GM19328 (cell line): ENCODE results near the gene RBM18.

Source experiments
- ATAC-seq: cut with Tn5 transposase; IDR thresholded peaks from one replicate; pipeline ENCODE4 v1.9.1; 2021; ENCODE audit warnings: mild to moderate bottlenecking, moderate library complexity; ENCODE audit not compliant: unreplicated experiment

The RBM18 gene

DNA sequence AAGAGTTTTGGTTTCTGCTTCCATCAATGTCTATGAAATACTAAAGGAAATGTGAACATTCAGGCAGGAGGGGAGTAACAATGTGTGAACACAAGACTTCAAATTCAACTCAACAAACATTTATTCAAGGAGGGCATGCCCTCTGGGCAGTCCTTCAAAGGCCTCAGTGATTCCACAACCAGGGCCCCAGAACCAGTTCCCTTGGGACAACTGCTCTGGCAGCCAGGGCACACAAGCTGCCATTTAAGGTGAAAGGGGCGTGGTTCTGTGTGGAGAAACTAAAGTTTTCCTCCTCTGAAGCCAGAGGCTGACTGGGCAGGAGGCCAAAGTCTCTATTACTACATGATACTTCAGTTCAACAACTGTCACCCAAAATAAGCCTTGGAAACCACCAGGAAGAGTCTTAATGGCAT, 3.2 kb downstream of the RBM18 start:
- no peak for ATAC-seq

DNA sequence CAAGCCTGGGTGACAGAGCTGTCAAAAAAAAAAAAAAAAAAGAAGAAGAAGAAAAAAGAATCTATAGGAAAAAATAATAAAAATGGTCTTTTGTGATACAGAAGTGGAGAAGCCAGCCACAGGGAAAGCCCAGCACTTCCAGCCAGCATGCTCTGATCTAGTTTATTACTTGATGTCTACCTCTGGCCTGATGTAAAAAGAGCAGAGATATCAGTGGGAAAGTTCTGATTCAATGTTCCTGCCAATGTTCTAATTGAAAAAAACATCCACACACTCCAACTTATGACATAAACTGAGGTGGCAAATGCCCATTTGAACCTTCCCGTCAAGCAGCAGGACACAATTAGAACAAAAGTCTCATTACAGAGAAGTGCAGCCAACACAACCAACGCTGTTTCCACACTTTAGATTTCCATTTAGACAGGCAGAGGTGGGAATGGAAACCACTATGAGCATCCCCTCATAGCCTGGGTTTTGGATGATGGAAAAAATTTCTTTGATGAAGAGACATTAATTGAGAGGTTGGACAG, 5.7 kb downstream of the RBM18 start:
- ATAC-seq, result no peak

DNA sequence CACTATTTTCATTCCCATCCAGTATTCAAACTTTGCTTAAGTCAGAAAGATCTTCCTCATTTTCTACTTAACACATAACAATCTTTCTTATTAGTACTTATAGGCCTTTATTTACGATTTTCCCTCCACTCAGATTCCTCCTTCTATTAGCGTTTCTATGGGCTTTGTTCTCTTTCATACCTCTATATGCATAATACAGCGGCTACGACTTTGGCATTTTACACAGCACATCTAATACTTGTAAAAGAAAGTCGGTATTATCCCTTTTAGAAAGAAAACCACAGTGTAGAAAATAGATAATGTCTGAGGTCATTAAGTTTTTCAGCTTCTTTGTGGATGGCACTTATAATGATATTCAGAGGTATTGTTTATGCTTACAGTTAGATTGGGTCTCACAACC, 8.4 kb downstream of the RBM18 start:
- ATAC-seq, result no peak

DNA sequence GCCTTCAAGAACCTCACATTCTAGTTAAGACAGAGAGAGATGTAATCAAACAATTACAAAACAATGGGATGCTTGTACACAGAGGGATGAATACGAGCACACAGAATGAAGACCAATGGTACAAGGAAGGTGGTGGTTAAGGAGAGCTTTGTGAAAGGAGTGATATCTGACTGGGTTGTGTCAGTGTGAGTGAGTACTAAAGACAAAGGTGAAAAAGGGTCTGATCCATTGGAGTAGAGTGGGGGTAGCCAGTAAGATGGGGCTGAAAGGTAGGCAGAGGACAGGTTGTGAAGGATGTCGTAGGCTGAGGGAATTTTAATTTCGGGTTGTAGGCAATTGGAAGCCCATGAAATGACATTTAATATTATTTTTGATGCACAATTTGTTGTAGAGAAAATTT, 9.9 kb downstream of the RBM18 start:
- ATAC-seq, result no peak

DNA sequence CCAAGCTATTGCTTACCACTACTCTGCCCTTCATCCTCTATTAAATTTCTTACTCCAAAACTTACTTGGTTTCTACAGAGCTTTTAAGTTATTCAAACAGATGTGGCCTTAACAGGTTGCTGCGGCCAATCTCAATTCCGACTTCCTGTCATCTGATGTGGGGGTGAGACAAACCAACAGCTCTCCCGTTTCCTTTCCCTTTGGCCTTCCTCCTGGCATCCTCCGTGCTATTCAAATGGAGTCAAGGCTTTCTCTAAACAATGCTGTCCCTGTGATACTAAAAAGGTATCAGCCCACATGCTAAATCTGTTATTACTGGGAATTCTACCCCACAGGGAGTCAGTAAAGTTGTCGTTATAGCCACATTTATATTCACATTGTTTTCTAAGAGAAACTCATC, 11.8 kb downstream of the RBM18 start:
- no peak for ATAC-seq

DNA sequence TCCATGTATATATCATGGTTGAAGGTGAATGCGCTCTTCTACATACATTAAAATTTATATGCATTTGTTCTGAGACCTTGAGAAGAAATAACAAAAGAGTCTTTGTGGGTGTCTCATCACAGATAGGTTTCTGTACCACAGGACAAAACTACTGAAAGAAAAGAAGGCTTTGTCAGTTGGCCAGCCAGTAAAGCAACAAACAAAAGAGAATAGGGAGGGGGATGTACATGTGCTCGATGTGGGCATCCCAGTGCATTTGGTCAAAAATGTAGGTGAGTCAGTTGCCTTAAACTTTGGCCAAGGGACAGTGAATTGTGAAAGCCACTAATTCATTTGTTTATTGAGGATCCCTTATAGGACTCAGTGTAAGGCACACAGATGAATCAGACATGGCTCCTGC, 13.3 kb downstream of the RBM18 start:
- ATAC-seq, result no peak

DNA sequence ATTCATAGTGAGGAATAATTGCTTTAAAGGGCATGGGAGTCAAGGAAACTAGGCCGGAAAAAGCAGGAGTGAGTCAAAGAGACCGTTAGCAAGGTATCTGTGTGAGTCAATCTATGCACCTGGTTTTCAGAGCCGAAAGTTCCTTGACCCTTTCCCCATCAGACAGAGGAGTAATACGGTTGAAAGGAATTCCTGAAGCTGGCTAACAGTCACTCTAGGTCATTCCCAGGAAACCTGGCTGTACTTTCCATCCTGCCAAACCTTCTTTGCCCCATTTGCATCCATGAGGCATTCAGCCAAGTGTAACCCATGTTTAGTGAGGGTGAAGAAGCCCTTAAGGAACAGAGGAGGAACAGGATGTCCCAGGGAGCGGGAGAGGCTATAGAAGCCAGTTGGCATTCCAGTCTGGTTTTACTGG, 16.2 kb downstream of the RBM18 start:
- no peak for ATAC-seq

DNA sequence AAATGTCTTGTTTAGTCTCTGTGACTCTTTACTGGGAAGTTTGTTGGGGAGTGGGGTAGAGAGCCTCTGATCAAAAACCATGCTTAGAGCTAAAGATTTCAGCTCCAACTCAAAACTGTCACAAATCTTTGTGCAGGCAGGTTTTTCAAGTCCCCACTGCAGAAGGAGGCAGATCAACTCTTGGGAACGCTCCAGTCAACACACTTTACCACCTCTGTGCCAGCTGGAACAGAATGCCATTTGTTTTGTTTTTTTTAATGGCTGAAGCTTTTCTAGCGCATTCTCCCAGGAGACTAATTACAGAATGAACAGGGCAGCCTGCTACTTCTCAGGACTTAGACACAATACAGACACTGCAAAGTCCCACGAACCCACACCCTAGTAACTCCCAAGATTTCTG, 18.0 kb downstream of the RBM18 start:
- no peak for ATAC-seq

DNA sequence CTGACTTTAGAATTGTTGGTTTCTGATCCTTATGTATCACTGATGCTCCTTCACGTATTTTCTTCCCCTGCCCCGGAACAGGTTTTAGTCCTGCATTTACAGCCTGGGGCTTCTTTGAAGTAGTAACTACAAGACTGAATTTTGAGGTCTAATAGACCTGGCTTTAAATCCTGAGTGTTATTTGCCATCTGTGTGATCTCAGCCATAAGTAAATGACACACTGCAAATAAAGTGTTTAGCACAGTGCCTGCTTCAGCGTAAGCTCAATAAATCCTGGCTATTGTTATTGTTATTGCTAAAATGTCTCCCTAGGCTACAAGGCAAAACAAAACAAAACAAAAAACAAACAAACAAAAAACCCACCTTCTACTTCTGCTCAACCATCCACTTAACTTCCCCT, 20.3 kb downstream of the RBM18 start:
- ATAC-seq, result no peak

DNA sequence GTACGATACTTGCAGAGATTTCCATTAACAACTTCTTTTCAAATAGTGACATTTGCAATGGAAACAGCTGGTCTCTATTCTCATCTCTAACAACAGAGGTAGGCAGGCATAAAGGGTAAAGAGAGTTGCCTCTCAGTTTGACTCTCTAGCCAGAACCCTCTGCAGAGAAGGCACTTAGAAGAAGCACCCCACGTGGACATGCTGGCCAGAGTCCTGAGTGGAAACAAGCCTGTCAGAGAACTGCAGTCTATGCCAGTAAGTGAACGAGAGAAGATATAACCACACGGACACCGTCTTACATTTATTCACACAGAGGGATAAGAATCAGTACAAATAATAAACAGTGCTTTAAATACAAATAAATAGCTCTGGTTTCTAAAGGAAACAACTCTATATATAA, 24.9 kb downstream of the RBM18 start:
- ATAC-seq, result no peak

DNA sequence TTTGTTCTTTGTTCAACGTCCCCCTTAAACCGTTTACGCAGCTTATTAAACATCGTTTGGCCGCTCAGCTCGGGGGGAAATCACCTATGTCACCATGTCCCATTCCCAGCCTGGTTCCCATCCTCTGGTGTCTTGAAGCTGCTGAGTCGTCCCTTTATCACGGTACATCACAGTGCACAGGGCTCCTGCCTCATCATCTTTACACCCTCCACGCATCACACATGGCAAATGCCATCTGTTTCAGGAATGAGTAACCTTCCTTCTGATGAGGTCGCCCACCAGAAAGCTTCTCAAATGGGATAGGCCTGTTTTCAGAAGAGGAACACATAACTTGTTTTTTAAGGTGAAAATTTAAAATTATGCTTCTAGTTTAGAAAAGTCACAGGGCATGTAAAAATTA, 28.0 kb downstream of the RBM18 start:
- no peak for ATAC-seq

DNA sequence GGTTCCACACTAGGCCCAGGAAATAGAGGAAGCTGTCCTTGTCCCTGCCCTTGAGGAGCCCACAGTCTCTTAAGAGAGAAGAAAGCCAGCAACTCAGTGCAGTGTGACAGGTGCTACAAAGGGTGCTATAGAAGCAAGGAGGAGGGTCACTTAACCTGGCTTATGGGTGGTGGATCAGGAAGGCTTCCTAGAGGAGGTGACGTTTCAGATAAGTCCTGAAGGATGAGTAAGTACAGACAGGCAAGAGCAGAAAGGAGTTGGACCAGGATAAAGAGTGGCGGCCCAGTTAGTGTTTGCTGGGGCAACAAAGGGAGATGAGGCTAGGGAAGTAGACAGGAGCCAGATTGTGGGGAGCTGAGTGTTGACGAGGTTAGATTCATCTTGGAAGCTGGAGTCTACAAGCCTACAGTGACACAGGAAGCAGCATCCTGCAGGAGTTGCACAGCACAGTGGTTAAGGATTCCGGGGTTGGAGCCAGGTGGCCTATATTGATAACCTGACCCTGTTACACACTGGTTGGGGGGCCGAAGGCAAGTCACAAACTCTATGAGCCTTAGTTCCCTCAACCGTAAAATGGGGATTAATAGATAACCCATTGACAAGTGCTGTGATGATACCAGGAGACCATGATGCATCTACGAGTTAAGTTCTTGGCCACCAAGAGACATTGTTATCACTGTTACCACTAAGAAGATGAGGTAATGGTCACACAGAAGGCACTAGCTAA, 30.5 kb downstream of the RBM18 start:
- no peak for ATAC-seq

DNA sequence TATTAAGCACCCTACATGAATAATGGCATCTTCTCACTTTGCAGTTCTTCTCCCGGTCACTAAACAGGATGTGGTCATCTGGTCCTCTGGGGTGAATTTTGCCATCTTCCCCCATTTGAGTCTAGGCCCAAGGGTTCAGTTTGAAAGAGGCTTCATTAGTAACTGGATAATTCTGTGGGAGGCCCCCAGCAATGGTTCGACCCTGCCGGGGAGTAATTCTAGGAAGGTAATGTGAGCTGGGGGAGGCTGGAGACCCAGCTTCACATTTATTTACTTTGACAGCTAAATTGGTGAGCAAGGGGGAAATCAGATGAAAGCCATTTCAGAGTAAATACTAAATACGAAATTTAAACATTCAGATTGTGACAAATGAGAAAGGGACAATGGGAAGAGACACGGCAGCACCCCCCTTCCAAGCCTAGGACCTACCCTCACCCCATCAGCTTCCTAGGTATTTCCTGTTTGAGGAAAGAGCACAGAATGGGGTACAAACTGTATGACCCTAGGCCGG, 31.8 kb downstream of the RBM18 start:
- no peak for ATAC-seq

DNA sequence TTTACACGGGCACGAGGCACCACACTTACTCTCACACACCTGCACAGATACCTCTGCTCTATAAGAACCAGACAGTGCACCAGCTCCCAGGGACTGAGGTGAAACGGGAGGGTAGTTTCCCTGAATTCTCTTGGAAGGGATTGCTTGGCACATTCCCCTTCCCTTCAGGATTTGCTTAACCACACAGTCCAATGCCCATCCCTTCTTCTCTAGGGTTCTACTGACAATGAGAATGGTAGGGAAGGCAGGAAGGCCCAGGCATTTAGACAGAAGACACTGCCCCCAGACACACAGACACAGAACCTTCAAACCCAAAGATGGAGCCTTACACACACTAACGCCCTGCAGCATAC, 35.2 kb downstream of the RBM18 start:
- no peak for ATAC-seq

DNA sequence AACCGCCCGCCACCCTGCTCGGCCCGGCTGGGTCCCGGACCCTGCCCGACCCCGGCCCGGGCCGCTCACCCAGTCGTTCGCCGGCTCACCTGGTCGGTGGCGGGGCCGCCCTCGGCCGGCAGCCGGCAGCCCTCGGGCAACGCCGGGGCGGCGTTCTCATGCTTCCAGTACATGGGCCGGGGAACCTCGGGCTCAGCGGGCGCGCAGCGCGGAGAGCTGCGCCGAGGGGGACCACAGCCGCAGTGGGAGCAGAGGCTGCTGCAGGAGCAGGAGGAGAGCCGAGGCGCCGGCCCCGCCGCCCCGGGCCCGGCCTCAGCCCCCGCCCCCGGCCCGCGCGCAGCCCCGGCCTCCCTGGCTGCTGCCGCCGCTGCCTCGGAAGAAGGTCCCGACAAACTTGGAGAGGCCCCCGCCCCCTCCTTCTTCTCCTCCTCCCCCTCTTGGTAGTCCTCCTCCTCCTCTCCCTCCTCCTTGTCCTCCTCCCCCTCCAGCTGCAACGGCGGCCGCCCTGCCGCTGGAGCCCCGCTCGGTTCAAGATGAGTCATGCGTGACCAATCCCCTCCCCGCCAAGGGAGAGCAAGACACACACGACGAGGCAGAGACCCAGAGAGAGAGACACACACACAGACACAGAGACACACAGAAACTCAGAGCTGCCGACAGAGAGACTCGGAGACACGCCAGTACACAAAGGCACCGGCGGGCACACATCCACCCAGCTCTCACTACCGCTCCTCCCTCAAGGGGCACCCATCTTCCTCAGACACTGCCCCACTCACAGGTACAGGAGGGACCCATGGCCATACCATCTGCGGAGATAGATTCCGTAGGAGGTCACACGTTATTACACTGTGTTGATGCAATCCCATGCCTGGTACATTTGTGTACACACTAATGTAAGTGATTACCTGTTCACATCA, 35.8 kb downstream of the RBM18 start, which contains the start of gene LHX6:
TSS of gene LHX6 (minus strand) at position 390 of the 917 bp plus-strand sequence. CDS start at position 173, 217 bp downstream.
- no peak for ATAC-seq

DNA sequence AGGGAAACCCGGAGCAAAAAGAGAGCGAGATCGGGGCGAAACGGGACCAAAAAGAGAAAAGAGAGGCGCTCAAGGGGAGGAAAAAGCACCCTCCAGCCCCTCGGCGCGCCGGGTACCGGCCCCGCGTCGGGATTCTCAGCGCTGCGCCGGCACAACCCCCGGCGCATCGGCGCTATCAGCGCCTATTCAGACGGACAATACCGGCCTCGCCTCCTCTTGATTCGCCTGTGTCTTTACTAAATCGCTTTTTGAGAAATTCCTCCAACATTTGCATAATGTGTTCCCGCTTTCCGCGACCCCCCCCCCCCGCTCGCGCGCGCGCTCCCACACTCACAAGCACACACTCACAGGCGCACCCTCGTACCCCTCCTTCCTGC, 36.5 kb downstream of the RBM18 start:
- no peak for ATAC-seq

DNA sequence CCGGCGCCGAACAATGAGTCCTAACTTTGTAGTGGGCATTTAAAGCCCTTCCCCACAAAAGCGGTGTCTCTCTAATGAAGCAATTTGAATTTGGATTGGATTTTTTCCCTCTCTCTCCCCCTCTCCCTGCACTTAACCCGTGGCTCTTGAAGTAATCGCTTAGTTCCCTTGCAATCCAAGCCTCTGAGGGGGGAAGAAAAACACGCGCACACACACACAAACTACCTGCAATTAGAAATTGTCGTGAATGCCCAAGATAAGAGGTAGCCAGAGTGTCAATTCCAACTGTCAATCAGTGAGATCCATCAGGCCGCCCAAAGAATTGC, 37.1 kb downstream of the RBM18 start:
- no peak for ATAC-seq

DNA sequence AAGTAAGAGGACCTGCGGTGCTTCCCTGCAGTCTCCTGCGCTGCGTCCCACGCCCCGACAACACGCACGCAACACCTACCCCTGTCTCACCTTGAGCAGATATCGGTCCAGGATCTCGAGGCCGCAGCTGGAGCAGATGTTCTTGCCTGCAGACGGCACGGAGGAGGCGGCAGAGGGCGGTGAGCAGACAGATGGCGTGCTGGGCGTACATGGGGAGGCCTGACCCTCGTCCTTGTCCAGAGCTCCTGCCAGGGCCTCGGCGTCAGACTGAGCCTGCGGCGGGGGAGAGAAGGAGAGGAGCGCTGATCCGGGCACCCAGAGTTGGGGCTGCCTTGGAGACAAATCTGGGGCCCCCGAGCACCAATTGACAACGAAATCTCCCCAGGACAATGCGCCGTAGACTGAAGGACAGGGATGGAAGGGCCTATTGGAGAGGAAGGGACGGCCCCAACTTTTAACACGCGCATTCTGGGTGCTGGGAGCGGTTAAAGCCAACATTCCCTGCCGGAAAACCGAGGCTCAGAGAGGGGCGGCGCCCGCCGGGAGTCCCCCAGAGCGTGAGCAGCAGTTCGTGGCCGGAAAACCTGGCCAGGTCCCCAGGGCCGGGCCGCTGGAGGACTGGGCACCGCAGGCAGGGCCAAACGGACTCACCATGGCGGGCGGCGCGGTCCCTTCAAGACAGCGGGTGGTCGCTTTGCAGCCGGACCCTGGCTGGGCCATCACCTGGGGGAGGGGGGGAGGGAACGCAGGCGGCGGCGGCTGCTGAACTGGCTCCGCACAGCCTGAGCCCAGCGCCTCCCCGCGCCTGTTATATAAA, 37.7 kb downstream of the RBM18 start:
- no peak for ATAC-seq

DNA sequence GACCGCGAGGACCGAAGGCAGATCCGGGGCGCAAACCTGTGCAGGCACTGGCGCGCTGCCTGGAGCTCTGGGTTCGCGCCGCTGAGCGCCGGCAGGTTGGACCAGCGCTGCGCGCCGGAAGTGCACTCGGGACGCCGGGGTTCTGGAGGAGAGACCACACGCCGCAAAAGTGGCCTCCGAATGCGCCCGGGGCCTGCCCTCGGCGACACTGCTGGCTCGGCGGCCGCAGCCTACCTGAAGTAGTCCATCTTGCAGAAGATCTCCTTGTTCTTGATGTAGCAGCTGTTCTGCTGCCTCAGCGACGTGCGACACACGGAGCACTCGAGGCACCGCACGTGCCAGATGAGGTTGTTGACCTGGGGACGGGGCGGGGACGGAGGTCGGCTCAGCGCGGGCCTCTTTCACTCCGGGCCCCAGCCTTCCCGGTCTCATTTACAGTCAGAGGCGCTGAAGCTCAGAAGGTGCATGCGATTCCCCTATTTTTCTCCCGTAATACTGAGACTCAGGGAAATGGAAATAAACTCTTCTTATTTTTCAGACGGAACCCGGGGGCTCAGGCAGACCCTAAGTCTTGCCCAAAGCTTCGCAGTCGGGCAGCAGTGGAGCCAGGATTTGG, 38.4 kb downstream of the RBM18 start:
- ATAC-seq, result no peak

DNA sequence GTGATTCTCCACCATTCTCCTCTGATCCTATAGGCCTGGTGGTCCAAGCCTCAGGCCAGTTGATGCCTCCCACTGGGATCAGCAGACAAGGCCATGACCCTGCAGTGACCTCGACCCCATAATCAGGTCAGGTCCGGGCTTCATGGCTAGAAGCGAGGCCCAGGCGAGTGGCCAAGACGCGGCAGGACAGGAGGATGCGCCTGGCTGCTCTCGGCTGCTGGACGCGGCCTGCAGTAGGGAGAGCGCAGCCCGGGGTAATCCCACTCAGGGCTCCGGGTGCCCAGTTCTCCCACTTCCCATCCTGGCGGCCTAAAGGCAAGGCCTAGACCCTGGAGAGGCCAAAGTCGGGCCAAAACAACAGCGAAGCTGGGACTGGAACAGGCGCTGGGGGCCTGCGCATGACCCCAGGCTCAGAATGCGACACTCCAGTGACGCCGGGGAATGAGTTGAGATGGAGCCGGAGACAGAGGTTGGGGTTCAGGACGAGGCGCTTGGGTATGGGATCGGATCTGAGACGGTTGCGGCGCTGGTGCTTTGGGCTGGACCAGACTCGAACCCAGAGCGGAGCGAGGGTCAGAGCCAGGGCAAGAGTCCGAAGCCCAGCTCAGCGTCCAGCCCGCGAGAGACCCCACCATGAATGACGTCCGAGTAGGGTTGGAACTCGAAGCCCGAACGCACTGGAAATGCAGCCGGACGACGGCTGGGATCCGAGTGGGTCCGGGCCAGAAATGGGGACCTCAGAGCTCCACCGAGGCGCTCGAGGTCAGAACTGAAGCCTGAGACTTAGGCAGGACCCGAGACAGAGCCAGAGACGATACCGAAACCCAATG, 39.1 kb downstream of the RBM18 start:
- ATAC-seq, result no peak
